ENCODE measurements around the gene PCK2. TPM values are rescaled to one million over a fixed set of nuclear protein-coding genes. Genes with fewer than 3 reads are reported as not detected.

PCK2 gene
- total and polyA plus RNA-seq, 2 of the 13 experiments (the other 11 are each of a cell fraction or from before 2014, with no cell fraction given): 129 to 272 TPM

GRCh38 chr14:24113801-24114531 is 19.9 kb downstream of the PCK2 start (continued):
- TF ChIP-seq RBM22 (optimal IDR thresholded peaks at IDR 0.05; ENCODE audit: low read length) (peak; percentile 83), RARG (CRISPR knock-in tag; IDR thresholded peaks at IDR 0.05; ENCODE audit: low read depth) (0 out of 2 replicates have a peak, but pooled peaks have one; percentile 3), SP140L (CRISPR knock-in tag; IDR thresholded peaks at IDR 0.05; ENCODE audit: borderline replicate concordance) (peak; percentile 95; the same call in 1 of the 2 replicates), ATF1 (CRISPR knock-in tag; IDR thresholded peaks at IDR 0.05) (no peak), TIGD3 (CRISPR knock-in tag; IDR thresholded peaks at IDR 0.05; ENCODE audit: borderline replicate concordance) (peak; percentile 93; the same call in 1 of the 2 replicates), ZNF772 (CRISPR knock-in tag; IDR thresholded peaks at IDR 0.05) (peak; percentile 97)
- TF ChIP-seq, protein P1, sequence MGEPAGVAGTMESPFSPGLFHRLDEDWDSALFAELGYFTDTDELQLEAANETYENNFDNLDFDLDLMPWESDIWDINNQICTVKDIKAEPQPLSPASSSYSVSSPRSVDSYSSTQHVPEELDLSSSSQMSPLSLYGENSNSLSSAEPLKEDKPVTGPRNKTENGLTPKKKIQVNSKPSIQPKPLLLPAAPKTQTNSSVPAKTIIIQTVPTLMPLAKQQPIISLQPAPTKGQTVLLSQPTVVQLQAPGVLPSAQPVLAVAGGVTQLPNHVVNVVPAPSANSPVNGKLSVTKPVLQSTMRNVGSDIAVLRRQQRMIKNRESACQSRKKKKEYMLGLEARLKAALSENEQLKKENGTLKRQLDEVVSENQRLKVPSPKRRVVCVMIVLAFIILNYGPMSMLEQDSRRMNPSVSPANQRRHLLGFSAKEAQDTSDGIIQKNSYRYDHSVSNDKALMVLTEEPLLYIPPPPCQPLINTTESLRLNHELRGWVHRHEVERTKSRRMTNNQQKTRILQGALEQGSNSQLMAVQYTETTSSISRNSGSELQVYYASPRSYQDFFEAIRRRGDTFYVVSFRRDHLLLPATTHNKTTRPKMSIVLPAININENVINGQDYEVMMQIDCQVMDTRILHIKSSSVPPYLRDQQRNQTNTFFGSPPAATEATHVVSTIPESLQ (CRISPR knock-in tag; conservative IDR thresholded peaks at IDR 0.05): peak; percentile 81
- TF ChIP-seq, protein P2, sequence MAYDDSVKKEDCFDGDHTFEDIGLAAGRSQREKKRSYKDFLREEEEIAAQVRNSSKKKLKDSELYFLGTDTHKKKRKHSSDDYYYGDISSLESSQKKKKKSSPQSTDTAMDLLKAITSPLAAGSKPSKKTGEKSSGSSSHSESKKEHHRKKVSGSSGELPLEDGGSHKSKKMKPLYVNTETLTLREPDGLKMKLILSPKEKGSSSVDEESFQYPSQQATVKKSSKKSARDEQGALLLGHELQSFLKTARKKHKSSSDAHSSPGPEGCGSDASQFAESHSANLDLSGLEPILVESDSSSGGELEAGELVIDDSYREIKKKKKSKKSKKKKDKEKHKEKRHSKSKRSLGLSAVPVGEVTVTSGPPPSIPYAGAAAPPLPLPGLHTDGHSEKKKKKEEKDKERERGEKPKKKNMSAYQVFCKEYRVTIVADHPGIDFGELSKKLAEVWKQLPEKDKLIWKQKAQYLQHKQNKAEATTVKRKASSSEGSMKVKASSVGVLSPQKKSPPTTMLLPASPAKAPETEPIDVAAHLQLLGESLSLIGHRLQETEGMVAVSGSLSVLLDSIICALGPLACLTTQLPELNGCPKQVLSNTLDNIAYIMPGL (CRISPR knock-in tag; IDR thresholded peaks at IDR 0.05; ENCODE audit: borderline replicate concordance in 1 of 2, low read depth in 1 of 2): peak; percentile 97
- TF ChIP-seq, protein P3, sequence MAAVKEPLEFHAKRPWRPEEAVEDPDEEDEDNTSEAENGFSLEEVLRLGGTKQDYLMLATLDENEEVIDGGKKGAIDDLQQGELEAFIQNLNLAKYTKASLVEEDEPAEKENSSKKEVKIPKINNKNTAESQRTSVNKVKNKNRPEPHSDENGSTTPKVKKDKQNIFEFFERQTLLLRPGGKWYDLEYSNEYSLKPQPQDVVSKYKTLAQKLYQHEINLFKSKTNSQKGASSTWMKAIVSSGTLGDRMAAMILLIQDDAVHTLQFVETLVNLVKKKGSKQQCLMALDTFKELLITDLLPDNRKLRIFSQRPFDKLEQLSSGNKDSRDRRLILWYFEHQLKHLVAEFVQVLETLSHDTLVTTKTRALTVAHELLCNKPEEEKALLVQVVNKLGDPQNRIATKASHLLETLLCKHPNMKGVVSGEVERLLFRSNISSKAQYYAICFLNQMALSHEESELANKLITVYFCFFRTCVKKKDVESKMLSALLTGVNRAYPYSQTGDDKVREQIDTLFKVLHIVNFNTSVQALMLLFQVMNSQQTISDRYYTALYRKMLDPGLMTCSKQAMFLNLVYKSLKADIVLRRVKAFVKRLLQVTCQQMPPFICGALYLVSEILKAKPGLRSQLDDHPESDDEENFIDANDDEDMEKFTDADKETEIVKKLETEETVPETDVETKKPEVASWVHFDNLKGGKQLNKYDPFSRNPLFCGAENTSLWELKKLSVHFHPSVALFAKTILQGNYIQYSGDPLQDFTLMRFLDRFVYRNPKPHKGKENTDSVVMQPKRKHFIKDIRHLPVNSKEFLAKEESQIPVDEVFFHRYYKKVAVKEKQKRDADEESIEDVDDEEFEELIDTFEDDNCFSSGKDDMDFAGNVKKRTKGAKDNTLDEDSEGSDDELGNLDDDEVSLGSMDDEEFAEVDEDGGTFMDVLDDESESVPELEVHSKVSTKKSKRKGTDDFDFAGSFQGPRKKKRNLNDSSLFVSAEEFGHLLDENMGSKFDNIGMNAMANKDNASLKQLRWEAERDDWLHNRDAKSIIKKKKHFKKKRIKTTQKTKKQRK (IDR thresholded peaks at IDR 0.05; ENCODE audit: low read length): no peak
- TF ChIP-seq, protein P4, sequence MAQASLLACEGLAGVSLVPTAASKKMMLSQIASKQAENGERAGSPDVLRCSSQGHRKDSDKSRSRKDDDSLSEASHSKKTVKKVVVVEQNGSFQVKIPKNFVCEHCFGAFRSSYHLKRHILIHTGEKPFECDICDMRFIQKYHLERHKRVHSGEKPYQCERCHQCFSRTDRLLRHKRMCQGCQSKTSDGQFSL (CRISPR knock-in tag; IDR thresholded peaks at IDR 0.05): peak; percentile 78; the same call in 1 of the 2 replicates
- TF ChIP-seq, protein P5, sequence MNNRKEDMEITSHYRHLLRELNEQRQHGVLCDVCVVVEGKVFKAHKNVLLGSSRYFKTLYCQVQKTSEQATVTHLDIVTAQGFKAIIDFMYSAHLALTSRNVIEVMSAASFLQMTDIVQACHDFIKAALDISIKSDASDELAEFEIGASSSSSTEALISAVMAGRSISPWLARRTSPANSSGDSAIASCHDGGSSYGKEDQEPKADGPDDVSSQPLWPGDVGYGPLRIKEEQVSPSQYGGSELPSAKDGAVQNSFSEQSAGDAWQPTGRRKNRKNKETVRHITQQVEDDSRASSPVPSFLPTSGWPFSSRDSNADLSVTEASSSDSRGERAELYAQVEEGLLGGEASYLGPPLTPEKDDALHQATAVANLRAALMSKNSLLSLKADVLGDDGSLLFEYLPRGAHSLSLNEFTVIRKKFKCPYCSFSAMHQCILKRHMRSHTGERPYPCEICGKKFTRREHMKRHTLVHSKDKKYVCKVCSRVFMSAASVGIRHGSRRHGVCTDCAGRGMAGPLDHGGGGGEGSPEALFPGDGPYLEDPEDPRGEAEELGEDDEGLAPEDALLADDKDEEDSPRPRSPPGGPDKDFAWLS (CRISPR knock-in tag; IDR thresholded peaks at IDR 0.05; ENCODE audit: borderline replicate concordance): peak; percentile 94
- TF ChIP-seq, protein P6, sequence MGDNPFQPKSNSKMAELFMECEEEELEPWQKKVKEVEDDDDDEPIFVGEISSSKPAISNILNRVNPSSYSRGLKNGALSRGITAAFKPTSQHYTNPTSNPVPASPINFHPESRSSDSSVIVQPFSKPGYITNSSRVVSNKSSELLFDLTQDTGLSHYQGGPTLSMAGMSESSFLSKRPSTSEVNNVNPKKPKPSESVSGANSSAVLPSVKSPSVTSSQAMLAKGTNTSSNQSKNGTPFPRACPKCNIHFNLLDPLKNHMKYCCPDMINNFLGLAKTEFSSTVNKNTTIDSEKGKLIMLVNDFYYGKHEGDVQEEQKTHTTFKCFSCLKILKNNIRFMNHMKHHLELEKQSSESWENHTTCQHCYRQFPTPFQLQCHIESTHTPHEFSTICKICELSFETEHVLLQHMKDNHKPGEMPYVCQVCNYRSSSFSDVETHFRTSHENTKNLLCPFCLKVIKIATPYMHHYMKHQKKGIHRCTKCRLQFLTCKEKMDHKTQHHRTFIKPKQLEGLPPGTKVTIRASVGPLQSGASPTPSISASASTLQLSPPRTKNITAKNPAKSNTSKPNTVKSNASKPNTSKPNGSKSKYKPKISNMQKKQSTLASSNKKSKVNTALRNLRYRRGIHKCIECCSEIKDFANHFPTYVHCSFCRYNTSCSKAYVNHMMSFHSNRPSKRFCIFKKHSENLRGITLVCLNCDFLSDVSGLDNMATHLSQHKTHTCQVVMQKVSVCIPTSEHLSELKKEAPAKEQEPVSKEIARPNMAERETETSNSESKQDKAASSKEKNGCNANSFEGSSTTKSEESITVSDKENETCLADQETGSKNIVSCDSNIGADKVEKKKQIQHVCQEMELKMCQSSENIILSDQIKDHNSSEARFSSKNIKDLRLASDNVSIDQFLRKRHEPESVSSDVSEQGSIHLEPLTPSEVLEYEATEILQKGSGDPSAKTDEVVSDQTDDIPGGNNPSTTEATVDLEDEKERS (CRISPR knock-in tag; IDR thresholded peaks at IDR 0.05): peak; percentile 79
